Stimulated activated CD8-positive, alpha-beta memory T cell treated with anti-CD3 and anti-CD28 coated beads, Interleukin-7, amount 100 ng/mL, for 24 hours (primary cell): ENCODE data around the gene SPATA33.

Source experiments
- DNase-seq: peaks from one replicate; pipeline ENCODE4 v3.0.0-alpha.2; 2020; ENCODE audit warnings: low read depth

SPATA33 gene

DNA sequence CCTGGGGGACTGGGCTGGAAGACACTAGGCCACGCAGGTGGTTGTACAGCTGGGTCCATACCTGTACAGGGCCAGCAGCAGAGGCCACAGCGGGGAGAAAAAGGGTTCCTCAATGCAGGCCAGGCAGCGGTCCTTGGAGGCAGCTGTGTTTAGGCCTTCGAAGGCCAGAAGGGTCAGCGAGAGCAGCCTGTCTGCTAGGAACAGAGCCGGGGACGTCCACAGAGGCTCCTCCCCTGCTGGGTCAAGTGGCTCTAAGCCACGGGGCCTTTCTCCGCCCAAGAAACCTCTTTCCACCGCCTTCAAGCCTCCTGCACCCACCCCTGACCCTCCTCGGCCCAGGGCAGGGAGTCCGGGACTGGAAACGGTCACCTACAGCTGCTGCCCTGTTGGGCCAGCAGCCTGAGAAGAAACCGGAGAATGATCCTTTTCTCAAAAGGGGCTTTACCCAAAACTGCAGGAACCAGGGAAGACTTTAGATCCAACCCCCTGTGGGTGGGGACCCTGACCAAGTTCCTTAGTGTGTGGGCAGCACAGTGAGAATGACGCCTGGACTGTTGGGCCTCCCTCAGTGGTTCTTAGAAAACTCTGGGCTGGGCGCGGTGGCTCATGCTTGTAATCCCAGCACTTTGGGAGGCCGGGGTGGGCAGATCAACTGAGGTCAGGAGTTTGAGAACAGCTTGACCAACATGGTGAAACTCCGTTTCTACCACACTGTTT is 52.2 kb downstream of the SPATA33 start:
- DNase-seq: no peak

DNA sequence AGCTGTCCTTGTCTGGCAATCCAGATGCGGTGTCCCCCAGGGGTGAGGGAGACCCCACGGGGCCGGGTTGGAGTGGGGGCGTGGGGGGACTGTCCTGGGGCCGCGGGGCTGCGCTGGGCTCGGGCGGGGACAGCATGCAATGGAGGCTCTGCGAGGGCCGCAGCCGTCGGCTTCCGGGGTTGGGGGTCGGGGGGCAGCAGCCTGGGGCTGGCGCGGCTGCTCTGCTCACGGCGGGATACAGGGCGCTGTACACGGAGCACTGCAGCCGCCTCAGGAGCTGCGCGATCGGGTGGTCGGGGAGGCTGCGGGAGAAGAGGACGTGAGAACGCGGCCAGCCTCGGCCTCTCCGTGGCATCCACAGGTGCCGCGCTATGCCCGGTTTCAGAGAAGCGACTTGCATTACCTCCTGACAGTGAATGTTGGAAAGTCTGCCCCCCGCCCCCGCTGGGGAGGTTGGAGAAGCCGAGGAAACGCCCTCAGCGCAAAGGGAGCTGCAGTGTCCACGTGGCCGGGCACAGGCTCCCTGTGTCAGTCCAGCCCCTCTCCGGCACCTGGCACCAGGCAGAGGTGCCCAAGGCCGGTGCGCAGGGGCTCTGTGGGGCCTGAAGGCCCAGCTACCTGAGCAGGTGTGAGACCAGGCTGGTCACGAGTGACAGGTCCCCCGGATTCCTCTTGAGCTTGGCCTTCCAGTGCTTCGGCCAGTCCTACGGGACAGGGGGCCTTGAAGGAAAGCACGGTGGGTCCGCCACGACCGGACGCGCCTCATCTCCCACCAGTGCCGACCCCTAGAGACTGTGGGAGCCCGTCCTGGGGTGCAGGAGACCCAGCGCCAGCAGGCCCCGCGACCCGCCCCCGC is 53.3 kb downstream of the SPATA33 start:
- no peak for DNase-seq

DNA sequence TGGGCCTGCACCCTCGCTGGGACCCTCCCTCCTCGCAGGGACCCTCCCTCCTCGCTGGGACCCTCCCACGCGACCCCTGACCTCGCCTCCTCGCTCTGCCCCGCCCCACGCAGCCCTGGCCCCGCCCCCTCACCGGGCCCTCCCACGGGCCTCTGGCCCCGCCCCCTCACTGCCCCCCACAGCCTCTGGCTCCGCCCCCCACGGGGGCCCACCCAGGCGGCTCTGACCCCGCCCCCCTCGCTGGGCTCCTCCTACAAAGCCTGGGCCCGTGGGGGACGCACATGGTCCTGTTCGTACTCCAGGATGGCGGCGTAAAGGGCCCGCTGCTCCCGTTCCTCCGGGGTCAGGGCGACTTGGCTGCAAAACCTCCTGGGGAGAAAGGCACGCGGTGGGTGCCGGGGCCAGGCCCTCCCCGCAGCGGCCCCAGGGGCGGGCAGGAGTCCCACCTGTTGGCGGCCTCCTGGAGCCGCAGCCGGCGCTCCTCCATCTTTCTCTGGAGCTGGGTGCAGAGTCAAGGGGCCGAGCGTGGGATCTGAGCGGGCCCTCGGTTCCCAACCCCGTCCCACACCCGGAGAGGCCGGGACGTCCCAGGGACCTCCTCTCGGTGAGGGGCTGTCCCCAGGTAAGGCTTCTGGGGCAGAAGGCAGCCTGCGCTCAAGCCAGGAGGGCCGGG is 54.1 kb downstream of the SPATA33 start:
- DNase-seq: no peak

DNA sequence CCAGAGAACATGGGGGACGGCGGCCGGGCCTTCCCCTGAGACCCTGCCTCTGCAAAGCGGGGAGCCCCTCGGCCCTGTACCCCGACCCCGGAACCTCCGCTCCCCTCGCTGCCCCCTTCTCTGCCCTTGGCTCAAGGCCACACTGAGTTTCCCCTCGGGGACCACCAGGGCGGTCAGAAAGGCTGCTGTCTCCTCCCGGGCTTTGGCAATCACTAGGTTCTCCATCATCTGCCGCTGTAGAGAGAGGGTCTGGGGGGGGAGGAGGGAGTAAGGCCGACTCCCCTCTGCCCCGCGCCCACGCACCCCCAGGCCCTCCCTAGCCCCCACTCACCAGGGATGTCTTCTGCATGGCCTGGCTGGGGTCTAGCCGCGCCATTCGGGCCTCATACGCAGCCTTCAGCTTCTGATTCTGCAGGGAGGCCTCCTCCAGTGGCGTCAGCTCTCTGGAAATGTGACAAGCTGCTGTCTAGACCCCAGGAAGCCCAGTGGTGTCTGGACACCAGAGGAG is 54.7 kb downstream of the SPATA33 start:
- DNase-seq: no peak

DNA sequence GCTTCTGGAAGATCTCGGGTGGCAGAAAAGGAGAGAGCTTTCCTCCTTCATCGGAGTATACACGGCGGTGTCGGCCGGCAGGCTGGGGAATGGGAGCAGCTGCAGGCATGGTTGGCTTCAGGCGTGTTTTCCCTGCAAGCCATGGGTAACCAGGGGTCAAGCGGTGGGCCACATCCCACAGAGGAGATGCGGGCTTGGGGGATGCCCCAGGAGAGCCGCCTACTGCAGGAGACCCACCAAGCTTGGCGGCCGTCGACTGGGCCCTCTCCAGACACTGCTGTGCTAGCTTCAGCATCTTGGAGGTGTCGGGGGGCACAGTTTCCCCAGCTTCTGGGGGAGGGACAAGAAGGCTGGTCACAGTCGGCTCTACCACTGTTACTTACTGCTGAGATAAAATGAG is 58.9 kb downstream of the SPATA33 start:
- no peak for DNase-seq

DNA sequence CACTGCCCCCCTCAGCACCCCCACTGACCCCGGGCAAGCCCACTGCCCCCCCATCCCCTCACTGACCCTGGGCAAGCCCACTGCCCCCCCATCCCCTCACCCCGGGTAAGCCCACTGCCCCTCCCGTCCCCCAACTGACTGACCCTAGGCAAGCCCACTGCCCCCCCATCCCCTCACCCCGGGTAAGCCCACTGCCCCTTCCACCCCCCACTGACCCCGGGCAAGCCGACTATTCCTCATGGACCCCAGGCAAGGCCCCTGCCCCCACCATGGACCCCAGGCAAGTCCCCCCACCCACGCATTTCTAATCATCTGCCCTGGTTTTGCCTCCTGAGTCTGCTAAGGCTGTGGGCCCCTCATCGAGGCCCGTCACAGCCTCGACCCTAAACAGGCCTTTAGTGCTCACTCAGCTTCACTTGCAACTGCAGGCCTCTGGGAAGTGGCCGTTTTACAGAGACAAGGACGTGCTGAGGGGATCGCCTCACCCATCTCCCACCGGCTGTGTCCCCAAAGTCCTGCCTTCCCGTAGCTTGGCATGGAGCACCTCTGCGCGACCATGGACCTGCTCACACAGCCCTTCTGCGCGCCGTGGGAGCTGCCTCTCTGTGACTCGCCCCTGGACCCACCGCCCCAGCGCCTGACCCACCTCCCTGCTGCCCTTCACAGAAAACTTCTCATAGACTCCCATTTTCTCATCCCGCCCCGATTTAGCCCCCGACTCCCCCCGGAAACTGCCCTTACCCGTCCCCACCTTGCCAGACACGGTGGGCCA is 59.5 kb downstream of the SPATA33 start:
- no peak for DNase-seq

DNA sequence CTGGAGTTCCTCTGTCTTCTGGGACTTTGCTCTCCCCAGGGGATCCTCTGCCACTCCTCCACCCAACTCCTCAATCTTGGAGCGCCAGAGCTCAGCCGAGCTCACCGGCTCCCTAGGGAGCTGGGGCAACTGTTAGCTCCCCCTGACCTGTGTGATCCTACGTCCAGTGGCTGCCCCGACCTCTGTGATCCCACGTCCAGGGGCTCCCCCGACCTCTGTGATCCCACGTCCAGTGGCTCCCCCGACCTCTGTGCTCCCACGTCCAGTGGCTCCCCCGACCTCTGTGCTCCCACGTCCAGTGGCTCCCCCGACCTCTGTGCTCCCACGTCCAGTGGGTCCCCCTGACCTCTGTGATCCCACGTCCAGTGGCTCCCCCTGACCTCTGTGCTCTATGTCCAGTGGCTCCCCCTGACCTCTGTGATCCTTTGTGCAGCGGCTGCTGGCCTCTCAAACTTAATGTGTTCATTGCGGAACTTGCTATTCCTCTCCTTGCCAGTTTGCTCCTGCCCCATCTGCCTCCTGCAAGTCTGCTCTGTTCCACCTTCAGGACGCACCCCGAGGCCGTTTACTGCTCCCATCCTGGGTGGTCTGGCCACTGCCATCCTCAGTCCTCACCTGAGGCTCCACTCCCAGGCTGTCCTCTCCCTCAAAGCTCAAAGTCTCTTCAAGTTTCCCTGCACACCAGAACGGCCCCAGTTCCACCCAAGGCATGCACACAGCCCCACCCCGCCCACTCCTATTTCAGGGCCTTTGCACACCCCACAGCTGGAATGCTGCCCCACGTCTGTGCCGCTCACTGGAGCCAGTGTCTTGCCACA is 60.3 kb downstream of the SPATA33 start:
- DNase-seq: no peak
